Nephron progenitor cell (in vitro differentiated cells): ENCODE measurements around the gene KRTAP29-1.

Experiments used
- DNase-seq: peaks from one replicate; pipeline ENCODE4 v3.0.0; 2021
- H3K27ac Mint-ChIP-seq: 2 replicates; pipeline ENCODE4 v1.8.0; 2021; ENCODE audit warnings: mild to moderate bottlenecking, moderate library complexity, mixed read lengths
- H3K27me3 Mint-ChIP-seq: 2 replicates; pipeline ENCODE4 v1.8.0; 2021; ENCODE audit warnings: mild to moderate bottlenecking, low read depth, mixed read lengths; ENCODE audit not compliant: poor library complexity
- H3K36me3 Mint-ChIP-seq: 2 replicates; pipeline ENCODE4 v1.8.0; 2021; ENCODE audit warnings: low read depth, mixed read lengths
- H3K4me1 Mint-ChIP-seq: 2 replicates; pipeline ENCODE4 v1.8.0; 2021; ENCODE audit warnings: mixed read lengths
- H3K4me3 Mint-ChIP-seq: 2 replicates; pipeline ENCODE4 v1.8.0; 2021; ENCODE audit warnings: mild to moderate bottlenecking, moderate library complexity, mixed read lengths
- H3K9me3 Mint-ChIP-seq: 2 replicates; pipeline ENCODE4 v1.8.0; 2021; ENCODE audit warnings: mild to moderate bottlenecking, moderate library complexity, mixed read lengths
- CTCF ChIP-seq: fragments of 200-600 bp; sonication (generic); IDR thresholded peaks from 2 replicates; pipeline ENCODE4 v1.5.0; 2021; ENCODE audit warnings: antibody characterized with exemption

Gene KRTAP29-1

DNA sequence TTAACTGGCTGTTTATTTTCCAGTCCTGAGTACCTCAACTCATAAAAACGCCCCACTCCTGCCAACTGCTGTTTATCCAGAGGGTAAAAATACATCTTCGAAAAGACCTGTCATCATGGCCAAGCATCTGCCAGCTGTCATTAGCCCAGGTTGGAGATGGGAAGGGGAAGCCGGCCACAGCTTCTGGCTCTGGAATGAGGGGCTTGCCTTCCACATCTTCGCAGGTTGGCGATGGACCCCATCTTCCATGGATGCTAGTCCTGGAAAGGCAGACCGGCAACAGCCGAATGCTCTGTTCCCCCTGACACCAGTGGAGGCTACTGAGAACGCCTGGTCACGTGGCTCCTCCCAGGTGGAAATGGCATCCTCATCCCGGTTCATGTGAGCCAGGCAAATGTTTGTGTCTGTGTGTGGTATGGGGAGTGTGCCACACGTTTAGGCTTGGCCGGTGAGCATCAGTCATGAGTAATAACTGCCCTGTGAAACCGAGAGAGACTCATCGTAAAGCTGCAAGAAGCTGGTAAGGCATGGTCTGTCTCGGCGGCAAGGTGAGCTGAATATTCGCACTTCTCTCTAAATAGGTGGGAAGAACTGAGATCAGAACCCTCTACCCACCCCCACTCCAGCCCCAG, 13.3 kb upstream of the KRTAP29-1 start:
- Mint-ChIP-seq H3K4me3 (no peak overlapping the region), H3K4me1 (no peaks in the 10 kb centered on the region), H3K9me3 (peaks cover 25% of the 10 kb centered on the region), H3K27ac (no peak overlapping the region), H3K27me3 (peaks cover 18% of the 10 kb centered on the region), H3K36me3 (peaks cover 5% of the 10 kb centered on the region)
- no peak for DNase-seq
- no peak for TF ChIP-seq CTCF

- no peak for DNase-seq
- H3K4me1 Mint-ChIP-seq, result no peaks in the 10 kb centered on the region
- H3K9me3 Mint-ChIP-seq, result peaks cover 19% of the 10 kb centered on the region
- peaks cover 5% of the 10 kb centered on the region for H3K36me3 Mint-ChIP-seq
- peaks cover 18% of the 10 kb centered on the region for H3K27me3 Mint-ChIP-seq
- TF ChIP-seq CTCF, result no peak
- no peak within 1 kb of the TSS for H3K4me3 Mint-ChIP-seq
- no peak within 1 kb of the TSS for H3K27ac Mint-ChIP-seq
Measured at GRCh38 chr17:41315204-41315794, 12.6 kb upstream of the KRTAP29-1 start, which contains the start of gene KRTAP17-1. KRTAP17-1 (minus strand) TSS chr17:41315710; CDS start chr17:41315650, 60 bp downstream.

- H3K4me3 Mint-ChIP-seq, result no peak overlapping the region
- H3K27ac Mint-ChIP-seq, result no peak overlapping the region
- no peaks in the 10 kb centered on the region for H3K4me1 Mint-ChIP-seq
- TF ChIP-seq CTCF, result no peak
- no peak for DNase-seq
- no peaks in the 10 kb centered on the region for H3K36me3 Mint-ChIP-seq
- H3K9me3 Mint-ChIP-seq, result no peaks in the 10 kb centered on the region
- peaks cover 22% of the 10 kb centered on the region for H3K27me3 Mint-ChIP-seq
Measured at GRCh38 chr17:41311111-41311510, 8.5 kb upstream of the KRTAP29-1 start.

DNA sequence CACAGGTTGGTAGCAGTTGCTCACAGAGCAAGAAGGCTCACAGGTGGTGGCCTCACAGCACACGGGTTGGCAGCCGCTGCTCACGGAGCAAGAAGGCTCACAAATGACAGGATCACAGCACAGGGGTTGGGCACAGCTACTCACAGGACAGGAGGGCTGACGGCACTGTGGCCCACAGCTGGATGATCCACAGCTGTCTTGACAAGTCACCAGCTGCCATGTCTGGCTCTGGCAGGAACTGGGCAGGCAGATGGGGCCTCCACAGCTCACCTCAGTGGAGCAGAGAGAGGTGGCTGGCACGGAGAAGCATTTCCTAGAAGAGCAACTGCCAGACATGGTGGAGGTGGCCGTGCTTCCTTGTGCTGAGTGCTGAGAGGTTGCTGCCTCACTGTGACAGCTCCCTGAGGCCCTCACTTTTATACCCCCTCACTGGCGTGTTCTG, 6.3 kb upstream of the KRTAP29-1 start, which contains the start of gene KRTAP16-1:
Gene KRTAP16-1 (minus strand): TSS at position 392 of the 442 bp plus-strand sequence. CDS start 56 bp downstream, at position 336.
- Mint-ChIP-seq H3K27ac (no peak within 1 kb of the TSS), H3K4me3 (no peak within 1 kb of the TSS), H3K9me3 (no peaks in the 10 kb centered on the region), H3K4me1 (no peaks in the 10 kb centered on the region), H3K27me3 (peaks cover 16% of the 10 kb centered on the region), H3K36me3 (no peaks in the 10 kb centered on the region)
- DNase-seq, result no peak
- no peak for TF ChIP-seq CTCF

DNA sequence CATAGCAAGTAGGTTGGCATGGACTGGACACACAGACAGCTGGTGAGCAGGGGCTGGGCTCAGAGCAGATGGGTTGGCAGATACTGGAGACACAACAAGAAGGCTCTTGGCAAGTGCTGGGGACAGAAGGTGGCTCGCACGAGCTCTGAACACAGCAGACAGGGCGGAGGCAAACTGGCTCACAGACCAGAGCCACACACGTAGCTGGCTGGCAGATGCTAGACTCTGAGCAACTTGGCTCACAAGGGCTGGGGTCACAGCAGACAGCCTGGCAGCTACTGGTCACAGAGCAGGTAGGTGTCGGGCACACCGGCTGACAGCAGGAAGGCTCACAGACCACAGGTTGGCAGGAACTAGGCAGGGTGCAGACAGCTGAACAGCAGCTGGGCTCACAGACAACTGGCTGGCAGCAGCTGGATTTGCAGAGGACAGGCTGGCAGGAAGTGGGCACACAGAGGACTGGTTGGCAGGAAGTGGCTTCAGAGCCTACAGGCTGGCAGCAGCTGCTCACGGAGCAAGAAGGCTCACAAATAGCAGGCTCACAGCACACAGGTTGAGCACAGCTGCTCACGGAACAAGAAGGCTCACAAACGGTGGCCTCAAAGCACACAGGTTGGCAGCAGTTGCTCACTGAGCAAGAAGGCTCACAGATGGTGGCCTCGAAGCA, 5.7 kb upstream of the KRTAP29-1 start:
- Mint-ChIP-seq H3K9me3 (no peaks in the 10 kb centered on the region), H3K4me3 (no peak overlapping the region), H3K4me1 (no peaks in the 10 kb centered on the region), H3K27ac (no peak overlapping the region), H3K27me3 (peaks cover 14% of the 10 kb centered on the region), H3K36me3 (no peaks in the 10 kb centered on the region)
- no peak for TF ChIP-seq CTCF
- no peak for DNase-seq
